Stomach (tissue), 4 donors: Measurements from ENCODE around the gene JMJD4.

Source experiments
- POLR2A ChIP-seq, 4 donors: fragments of 450-650 bp; IDR thresholded peaks; one replicate each; pipeline ENCODE4 v1.6.1; 2016; ENCODE audit warnings: antibody characterized with exemption in 4 of 4, control low read depth in 2 of 4, mild to moderate bottlenecking in 1 of 4, moderate library complexity in 1 of 4
- POLR2AphosphoS5 ChIP-seq, 3 donors: sonication (generic); formaldehyde crosslinking; IDR thresholded peaks; one replicate each; pipeline ENCODE4 v1.6.1; 2016; ENCODE audit warnings: antibody characterized with exemption in 3 of 3
- TF ChIP-seq, protein P1 (sequence below), 7 experiments: fragments of 450-650 bp in 4 of 7; fragments of 200-600 bp in 3 of 7; sonication (generic) in 3 of 7; IDR thresholded peaks; one replicate each; pipeline ENCODE4 v1.5.1; 2016 to 2019; ENCODE audit warnings: antibody characterized with exemption in 7 of 7, control low read depth in 2 of 7, mild to moderate bottlenecking in 1 of 7

GRCh38 chr1:227779685-227780084 is 44.6 kb upstream of the JMJD4 start:
- no peak for TF ChIP-seq POLR2A (IDR thresholded peaks at IDR 0.05)
- TF ChIP-seq, protein P1, sequence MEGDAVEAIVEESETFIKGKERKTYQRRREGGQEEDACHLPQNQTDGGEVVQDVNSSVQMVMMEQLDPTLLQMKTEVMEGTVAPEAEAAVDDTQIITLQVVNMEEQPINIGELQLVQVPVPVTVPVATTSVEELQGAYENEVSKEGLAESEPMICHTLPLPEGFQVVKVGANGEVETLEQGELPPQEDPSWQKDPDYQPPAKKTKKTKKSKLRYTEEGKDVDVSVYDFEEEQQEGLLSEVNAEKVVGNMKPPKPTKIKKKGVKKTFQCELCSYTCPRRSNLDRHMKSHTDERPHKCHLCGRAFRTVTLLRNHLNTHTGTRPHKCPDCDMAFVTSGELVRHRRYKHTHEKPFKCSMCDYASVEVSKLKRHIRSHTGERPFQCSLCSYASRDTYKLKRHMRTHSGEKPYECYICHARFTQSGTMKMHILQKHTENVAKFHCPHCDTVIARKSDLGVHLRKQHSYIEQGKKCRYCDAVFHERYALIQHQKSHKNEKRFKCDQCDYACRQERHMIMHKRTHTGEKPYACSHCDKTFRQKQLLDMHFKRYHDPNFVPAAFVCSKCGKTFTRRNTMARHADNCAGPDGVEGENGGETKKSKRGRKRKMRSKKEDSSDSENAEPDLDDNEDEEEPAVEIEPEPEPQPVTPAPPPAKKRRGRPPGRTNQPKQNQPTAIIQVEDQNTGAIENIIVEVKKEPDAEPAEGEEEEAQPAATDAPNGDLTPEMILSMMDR (IDR thresholded peaks at IDR 0.05) = no peak
- no peak for TF ChIP-seq POLR2AphosphoS5 (IDR thresholded peaks at IDR 0.05)
